SK-N-MC (cell line): ENCODE results near the gene OLFML1.

Experiments
- EZH2 ChIP-seq: fragments of 200-600 bp; sonication (generic); IDR thresholded peaks from one replicate; pipeline ENCODE4 v1.6.1; 2017; ENCODE audit warnings: antibody characterized with exemption
- FOXP2 ChIP-seq: optimal IDR thresholded peaks from 2 replicates; pipeline ENCODE3; 2011; ENCODE audit warnings: mild to moderate bottlenecking, moderate library complexity; ENCODE audit not compliant: insufficient read depth; ENCODE audit errors: extremely low read length, control extremely low read depth
- POLR2AphosphoS5 ChIP-seq: IDR thresholded peaks from 2 replicates; pipeline ENCODE4 v1.6.1; 2012; ENCODE audit warnings: mild to moderate bottlenecking, low read depth, low read length, borderline replicate concordance

GRCh38 chr11:7486098-7486780 is 933 bp downstream of the OLFML1 start:
- TF ChIP-seq EZH2 (no peak), POLR2AphosphoS5 (no peak), FOXP2 (no peak)
